Measurements from ENCODE around the gene SCRT2.

The SCRT2 gene

DNA sequence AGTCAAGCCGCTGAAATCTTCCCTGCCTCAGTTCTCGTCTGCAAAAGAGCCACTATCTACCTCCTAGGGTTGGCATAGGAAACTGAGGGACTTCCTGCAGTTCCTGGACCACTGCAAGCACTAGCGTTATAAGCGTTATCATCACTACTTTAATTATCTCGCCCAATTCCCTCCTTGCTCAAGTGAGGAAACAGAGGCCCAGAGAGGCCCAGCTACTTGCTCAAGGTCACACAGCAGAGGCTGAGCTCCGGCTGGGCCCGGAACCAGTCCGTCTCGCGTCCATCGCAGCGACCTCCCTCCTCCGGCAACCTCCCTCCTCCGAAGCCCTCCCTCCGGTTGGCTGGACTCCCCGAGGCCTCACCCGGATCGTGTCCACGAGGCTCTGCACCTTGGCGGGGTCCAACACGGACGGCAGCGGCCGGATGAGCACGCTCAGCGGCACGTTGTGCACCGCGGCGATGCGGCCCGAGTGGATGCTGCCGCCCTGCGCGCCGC lies 22.9 kb downstream of the SCRT2 start:
- H3K4me3 ChIP-seq (ENCODE audit: low read depth, low read length): peak overlapping the region; percentile 64
- no peak for TF ChIP-seq CTCF (IDR thresholded peaks at IDR 0.05; ENCODE audit: borderline replicate concordance, insufficient read depth, low read depth, low read length)

DNA sequence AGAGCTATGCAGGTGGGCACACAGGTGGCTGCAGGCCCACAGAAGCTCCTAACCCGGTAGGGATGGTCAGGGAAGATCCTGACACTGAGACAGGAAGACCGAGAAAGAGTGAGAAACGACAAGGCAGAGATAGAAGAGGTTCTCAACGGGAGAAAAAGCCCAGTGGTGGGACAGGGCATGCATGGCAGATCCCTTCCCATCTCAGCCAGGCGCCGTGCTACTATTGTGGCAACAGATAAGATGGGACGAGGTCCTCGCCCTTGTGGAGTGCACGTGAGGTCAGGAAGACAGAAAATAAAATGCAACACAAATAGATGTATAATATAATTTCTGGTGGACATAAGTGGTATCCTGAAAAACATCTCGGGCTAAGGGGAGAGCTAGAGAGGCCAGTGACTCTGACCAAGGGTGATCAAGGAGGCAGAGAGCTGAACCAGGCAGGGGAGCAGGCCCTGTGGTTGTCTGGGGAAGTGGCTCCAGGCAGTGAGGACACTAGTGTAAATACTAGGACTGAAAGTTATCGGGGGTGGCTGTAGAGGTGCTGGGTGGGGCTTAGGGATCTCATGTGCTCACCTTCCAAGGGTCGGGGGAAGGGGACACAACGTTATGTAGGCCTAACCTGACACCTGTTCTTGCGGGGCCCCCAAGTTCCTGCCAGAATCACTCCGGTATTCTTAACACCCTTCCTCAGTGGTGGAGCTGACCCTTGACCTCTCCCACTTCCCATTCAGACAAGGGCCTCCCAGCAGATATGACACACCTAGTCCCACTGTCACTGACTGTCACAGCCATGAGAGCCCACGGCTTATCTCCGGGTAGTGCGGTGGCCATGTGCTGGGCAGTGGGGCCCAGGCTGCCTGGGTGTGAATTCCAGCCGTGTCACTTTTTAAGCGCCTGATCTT lies 23.6 kb downstream of the SCRT2 start:
- peak overlapping the region; percentile 64 for H3K4me3 ChIP-seq (ENCODE audit: low read depth, low read length)

GRCh38 chr20:650954-651353 lies 24.6 kb downstream of the SCRT2 start:
- no peak for TF ChIP-seq CTCF (IDR thresholded peaks at IDR 0.05; ENCODE audit: borderline replicate concordance, insufficient read depth, low read depth, low read length)
- H3K4me3 ChIP-seq (ENCODE audit: low read depth, low read length): no peak overlapping the region

More for the DNA sequence above, 23.6 kb downstream of the SCRT2 start:
- no peak for TF ChIP-seq CTCF (IDR thresholded peaks at IDR 0.05; ENCODE audit: borderline replicate concordance, insufficient read depth, low read depth, low read length)

- no peak for TF ChIP-seq CTCF (IDR thresholded peaks at IDR 0.05; ENCODE audit: borderline replicate concordance, insufficient read depth, low read depth, low read length)
- no peak overlapping the region for H3K4me3 ChIP-seq (ENCODE audit: low read depth, low read length)
Measured at GRCh38 chr20:650281-650680, 25.3 kb downstream of the SCRT2 start.

GRCh38 chr20:647479-648019 lies 28.1 kb downstream of the SCRT2 start:
- H3K4me3 ChIP-seq (ENCODE audit: low read depth, low read length): no peak overlapping the region
- TF ChIP-seq CTCF (IDR thresholded peaks at IDR 0.05; ENCODE audit: borderline replicate concordance, insufficient read depth, low read depth, low read length): no peak

GRCh38 chr20:646868-647233 lies 28.8 kb downstream of the SCRT2 start:
- TF ChIP-seq CTCF (IDR thresholded peaks at IDR 0.05; ENCODE audit: borderline replicate concordance, insufficient read depth, low read depth, low read length): no peak
- H3K4me3 ChIP-seq (ENCODE audit: low read depth, low read length): no peak overlapping the region

All from GM12875 (cell line).